Measurements from ENCODE around the gene ASTN2. TPM values are rescaled to one million over a fixed set of nuclear protein-coding genes. Genes with fewer than 3 reads are reported as not detected.

Gene ASTN2
- total and polyA plus RNA-seq, 9 of the 15 experiments (the other 6 are each of a cell fraction or from before 2014, with no cell fraction given) = 0.56 to 3.5 (median 1.9) TPM

DNA sequence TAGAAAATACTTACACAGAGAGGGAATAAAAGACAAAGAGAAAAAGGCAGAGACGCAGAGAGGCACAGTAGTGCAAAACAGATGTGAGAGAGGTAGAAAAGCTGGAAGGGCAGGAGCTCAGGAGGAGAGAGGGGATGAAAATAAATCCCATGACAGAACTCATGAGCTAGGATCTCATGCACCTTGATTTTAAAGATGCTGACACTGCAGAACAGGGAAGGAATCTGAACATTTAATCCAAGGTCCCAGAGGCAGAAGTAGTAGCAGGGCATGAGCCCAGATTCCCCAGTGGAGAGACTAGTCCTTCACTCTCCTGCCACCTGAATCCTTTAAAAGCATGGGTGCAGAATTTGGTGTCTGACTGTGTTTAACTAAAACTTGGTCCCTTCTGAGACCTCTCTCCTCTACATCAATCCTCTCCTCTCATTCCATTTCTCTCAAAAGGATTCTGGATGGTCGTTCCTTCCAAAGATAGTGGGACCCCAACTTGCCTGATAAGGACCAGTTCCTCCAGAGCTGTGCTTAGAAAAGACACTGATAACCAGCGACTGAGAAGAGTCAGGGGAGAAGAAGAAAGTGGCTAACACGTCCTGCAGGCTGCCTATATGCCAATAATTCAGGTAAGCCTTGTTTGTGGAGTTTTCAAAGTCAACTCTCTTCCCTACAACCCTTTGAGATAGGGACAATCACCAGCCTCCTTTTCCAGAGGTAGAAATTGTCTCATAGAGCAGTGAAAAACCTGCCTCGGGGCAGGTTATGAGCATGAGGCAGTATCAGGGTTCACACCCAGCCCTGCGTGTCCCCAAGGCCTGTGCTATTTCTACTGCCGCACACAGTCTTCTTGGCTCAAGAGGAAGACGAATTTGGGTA is 931.0 kb downstream of the ASTN2 start (continued):
- TF ChIP-seq, protein P1, sequence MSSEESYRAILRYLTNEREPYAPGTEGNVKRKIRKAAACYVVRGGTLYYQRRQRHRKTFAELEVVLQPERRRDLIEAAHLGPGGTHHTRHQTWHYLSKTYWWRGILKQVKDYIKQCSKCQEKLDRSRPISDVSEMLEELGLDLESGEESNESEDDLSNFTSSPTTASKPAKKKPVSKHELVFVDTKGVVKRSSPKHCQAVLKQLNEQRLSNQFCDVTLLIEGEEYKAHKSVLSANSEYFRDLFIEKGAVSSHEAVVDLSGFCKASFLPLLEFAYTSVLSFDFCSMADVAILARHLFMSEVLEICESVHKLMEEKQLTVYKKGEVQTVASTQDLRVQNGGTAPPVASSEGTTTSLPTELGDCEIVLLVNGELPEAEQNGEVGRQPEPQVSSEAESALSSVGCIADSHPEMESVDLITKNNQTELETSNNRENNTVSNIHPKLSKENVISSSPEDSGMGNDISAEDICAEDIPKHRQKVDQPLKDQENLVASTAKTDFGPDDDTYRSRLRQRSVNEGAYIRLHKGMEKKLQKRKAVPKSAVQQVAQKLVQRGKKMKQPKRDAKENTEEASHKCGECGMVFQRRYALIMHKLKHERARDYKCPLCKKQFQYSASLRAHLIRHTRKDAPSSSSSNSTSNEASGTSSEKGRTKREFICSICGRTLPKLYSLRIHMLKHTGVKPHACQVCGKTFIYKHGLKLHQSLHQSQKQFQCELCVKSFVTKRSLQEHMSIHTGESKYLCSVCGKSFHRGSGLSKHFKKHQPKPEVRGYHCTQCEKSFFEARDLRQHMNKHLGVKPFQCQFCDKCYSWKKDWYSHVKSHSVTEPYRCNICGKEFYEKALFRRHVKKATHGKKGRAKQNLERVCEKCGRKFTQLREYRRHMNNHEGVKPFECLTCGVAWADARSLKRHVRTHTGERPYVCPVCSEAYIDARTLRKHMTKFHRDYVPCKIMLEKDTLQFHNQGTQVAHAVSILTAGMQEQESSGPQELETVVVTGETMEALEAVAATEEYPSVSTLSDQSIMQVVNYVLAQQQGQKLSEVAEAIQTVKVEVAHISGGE (CRISPR knock-in tag; IDR thresholded peaks at IDR 0.05) = no peak
- TF ChIP-seq XRCC4 (IDR thresholded peaks at IDR 0.05; ENCODE audit: extremely low read depth, insufficient read depth, insufficient read length) (no peak), ZNF583 (CRISPR knock-in tag; IDR thresholded peaks at IDR 0.05) (0 out of 2 replicates have a peak, but pooled peaks have one; percentile 43), MAZ (CRISPR knock-in tag; conservative IDR thresholded peaks at IDR 0.05 in 1 of 2, IDR thresholded peaks at IDR 0.05 in 1 of 2) (0 out of 4 replicates have a peak, but pooled peaks of 1 of the 2 experiments have one; percentile 26), NR2F6 (CRISPR knock-in tag; IDR thresholded peaks at IDR 0.05) (no peak), HDAC6 (IDR thresholded peaks at IDR 0.05; ENCODE audit: low read depth, low read length) (no peak), POLR3G (IDR thresholded peaks at IDR 0.05; ENCODE audit: extremely low read depth, insufficient read length, insufficient replicate concordance) (no peak)
- TF ChIP-seq, protein P2, sequence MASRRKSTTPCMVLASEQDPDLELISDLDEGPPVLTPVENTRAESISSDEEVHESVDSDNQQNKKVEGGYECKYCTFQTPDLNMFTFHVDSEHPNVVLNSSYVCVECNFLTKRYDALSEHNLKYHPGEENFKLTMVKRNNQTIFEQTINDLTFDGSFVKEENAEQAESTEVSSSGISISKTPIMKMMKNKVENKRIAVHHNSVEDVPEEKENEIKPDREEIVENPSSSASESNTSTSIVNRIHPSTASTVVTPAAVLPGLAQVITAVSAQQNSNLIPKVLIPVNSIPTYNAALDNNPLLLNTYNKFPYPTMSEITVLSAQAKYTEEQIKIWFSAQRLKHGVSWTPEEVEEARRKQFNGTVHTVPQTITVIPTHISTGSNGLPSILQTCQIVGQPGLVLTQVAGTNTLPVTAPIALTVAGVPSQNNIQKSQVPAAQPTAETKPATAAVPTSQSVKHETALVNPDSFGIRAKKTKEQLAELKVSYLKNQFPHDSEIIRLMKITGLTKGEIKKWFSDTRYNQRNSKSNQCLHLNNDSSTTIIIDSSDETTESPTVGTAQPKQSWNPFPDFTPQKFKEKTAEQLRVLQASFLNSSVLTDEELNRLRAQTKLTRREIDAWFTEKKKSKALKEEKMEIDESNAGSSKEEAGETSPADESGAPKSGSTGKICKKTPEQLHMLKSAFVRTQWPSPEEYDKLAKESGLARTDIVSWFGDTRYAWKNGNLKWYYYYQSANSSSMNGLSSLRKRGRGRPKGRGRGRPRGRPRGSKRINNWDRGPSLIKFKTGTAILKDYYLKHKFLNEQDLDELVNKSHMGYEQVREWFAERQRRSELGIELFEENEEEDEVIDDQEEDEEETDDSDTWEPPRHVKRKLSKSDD (conservative IDR thresholded peaks at IDR 0.05; ENCODE audit: low read length) = no peak

All from K562 (cell line).